HEK293T (cell line): ENCODE data around the gene KLHL26.

ENCODE experiments used
- CTCF ChIA-PET: fragments of 350-600 bp; formaldehyde crosslinking; extraction: SDS; loops from one replicate; lab custom pipeline; 2021; ENCODE audit warnings: antibody characterized with exemption, inconsistent platforms; lab: Yijun Ruan, JAX
- POLR2A ChIA-PET: fragments of 350-600 bp; formaldehyde crosslinking; extraction: SDS; loops from one replicate; lab custom pipeline; 2020; ENCODE audit warnings: antibody characterized with exemption, inconsistent platforms; lab: Yijun Ruan, JAX
- DNase-seq: peaks from one replicate; pipeline ENCODE4 v3.0.0; 2012; ENCODE audit warnings: mixed read lengths; ENCODE audit errors: extremely low spot score
- ARNT ChIP-seq: fragments of 450-650 bp; IDR thresholded peaks from 2 replicates; pipeline ENCODE4 v1.6.1; 2017; ENCODE audit warnings: mild to moderate bottlenecking
- BHLHE40 ChIP-seq: fragments of 450-650 bp; IDR thresholded peaks from 2 replicates; pipeline ENCODE4 v1.6.1; 2016; ENCODE audit warnings: mild to moderate bottlenecking, moderate library complexity, borderline replicate concordance
- CTBP1 ChIP-seq: fragments of 450-650 bp; IDR thresholded peaks from 2 replicates; pipeline ENCODE4 v1.6.1; 2016; ENCODE audit warnings: borderline replicate concordance
- ELF4 ChIP-seq: fragments of 450-650 bp; IDR thresholded peaks from 2 replicates; pipeline ENCODE4 v1.6.1; 2017; ENCODE audit warnings: antibody characterized with exemption
- FOXA1 ChIP-seq: fragments of 450-650 bp; IDR thresholded peaks from 2 replicates; pipeline ENCODE4 v1.6.1; 2016; ENCODE audit warnings: mild to moderate bottlenecking
- FOXK2 ChIP-seq: fragments of 450-650 bp; IDR thresholded peaks from 2 replicates; pipeline ENCODE4 v1.6.1; 2016; ENCODE audit warnings: mild to moderate bottlenecking
- FOXM1 ChIP-seq: fragments of 450-650 bp; IDR thresholded peaks from 2 replicates; pipeline ENCODE4 v1.6.1; 2017; ENCODE audit warnings: mild to moderate bottlenecking, borderline replicate concordance
- HDGF ChIP-seq: fragments of 450-650 bp; IDR thresholded peaks from 2 replicates; pipeline ENCODE4 v1.6.1; 2017; ENCODE audit warnings: antibody characterized with exemption, borderline replicate concordance
- L3MBTL2 ChIP-seq: fragments of 450-650 bp; conservative IDR thresholded peaks from 2 replicates; pipeline ENCODE4 v1.6.1; 2016; ENCODE audit warnings: mild to moderate bottlenecking
- LEF1 ChIP-seq: fragments of 450-650 bp; IDR thresholded peaks from 2 replicates; pipeline ENCODE4 v1.6.1; 2017; ENCODE audit warnings: mild to moderate bottlenecking, borderline replicate concordance
- NFRKB ChIP-seq: fragments of 450-650 bp; IDR thresholded peaks from 2 replicates; pipeline ENCODE4 v1.6.1; 2016; ENCODE audit warnings: mild to moderate bottlenecking, moderate library complexity
- PKNOX1 ChIP-seq: fragments of 450-650 bp; IDR thresholded peaks from 2 replicates; pipeline ENCODE4 v1.6.1; 2016
- SP1 ChIP-seq: fragments of 450-650 bp; IDR thresholded peaks from 2 replicates; pipeline ENCODE4 v1.6.1; 2017
- SUZ12 ChIP-seq: fragments of 450-650 bp; IDR thresholded peaks from 2 replicates; pipeline ENCODE4 v1.6.1; 2016; ENCODE audit warnings: mild to moderate bottlenecking
- TARDBP ChIP-seq: fragments of 450-650 bp; IDR thresholded peaks from 2 replicates; pipeline ENCODE4 v1.6.1; 2016
- ZNF384 ChIP-seq: fragments of 450-650 bp; IDR thresholded peaks from 2 replicates; pipeline ENCODE4 v1.6.1; 2016

KLHL26 gene

DNA sequence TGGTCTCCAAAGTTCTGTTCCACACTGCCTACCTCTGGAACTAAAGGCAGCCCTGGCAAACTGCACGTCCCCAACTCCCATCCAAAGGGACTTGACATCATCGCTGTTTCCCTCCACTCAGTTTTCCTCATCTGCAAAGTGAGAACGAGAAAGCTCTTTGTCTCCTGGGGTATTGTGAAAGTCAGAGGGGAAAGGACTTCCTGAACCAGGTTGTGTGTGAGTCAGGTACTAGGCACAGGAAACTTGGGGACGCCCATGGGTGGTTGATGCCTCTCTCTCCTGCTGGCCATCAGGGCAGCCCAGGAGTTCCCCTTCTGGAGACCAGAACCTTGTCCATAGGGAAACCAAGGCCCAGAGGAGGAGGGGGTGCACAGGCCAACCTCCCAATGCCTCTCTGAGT lies 35.0 kb upstream of the KLHL26 start:
- no peak for DNase-seq
- CTCF ChIA-PET: no interaction called here
- POLR2A ChIA-PET: no interaction called here
- TF ChIP-seq HDGF (no peak), PKNOX1 (no peak), FOXA1 (no peak), CTBP1 (no peak), SUZ12 (no peak), ELF4 (no peak), FOXM1 (no peak)

DNA sequence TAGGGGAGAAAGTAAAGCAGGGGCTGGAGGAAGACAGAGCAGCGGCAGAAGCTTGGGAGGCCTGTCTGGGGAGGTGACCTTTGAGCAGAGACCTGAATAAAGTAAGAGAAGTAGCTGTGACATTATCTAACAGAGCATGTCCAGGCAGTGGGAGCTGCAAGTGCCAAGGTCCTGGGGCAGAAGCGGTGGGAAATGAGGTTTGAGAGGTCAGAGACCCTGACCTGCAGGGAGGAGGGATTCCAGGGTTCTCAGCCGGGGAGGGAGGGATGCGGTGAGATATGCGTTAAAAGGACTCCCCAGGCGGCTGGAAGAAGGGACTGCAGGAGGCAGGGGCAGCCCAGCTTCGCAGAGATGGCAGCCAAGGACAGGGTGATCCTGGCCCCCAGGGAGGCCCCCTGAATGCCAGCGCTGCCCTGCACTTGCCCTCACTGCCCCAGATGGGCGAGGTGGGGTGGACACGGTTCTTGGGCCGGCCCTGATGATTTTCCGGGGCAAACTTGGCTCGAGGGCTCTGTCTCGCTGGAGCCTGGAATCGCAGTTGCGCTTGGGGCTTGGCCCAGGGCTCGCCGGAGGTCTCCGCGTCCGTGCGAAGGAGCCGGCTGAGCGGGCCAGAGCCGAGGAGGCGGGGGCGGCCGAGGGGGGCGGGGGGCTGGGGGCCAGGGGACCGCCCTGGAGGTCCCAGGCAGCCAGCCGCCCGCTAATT lies 33.4 kb upstream of the KLHL26 start:
- ChIA-PET CTCF (no interaction called here), POLR2A (no interaction called here)
- TF ChIP-seq FOXM1: no peak
- TF ChIP-seq HDGF: no peak
- no peak for TF ChIP-seq ELF4
- TF ChIP-seq CTBP1: no peak
- no peak for TF ChIP-seq L3MBTL2
- peak; percentile 44 for DNase-seq

DNA sequence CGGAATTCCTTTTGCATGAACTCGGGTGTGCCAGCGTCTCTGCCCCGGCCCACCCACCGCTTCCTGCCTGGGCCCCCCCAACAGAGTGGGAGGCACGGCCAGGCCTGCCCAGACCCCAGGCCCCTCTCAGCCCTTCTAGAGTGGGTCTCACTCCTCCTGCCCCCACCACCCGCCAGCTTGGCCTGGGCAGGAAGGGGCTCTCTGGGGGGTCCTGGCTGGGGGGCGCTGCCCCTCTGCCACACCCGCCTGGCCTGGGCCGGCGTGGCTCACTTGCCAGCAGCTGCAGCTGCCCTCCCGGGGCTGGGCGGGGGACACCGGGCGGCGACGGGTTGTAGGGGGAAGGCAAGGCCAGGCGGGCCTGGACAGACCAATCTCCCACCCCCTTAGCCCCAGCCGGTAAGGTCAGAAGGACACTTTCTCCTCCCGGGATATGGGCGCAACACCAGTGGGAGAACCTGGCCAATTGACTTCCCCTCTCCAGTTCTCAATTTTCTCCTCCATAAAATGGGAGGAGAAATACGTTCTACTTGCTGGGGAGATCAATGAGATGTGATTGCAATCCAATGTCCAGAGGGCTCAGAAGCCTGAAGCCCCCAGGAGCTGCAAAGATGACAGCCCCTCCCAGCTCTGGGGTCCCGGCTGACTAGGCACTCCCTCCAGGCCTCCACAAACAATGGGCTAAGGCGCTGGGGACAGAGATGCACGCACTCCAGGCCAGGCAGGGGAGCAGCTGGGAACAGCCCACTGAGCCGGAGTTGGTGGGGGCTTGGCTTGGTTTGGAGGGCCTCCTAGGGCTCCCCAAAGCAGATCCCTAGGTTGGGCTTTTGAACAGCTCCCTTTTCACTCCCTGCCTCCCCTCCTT lies 32.6 kb upstream of the KLHL26 start:
- ChIA-PET CTCF (no interaction called here), POLR2A (no interaction called here)
- no peak for TF ChIP-seq L3MBTL2
- TF ChIP-seq PKNOX1: no peak
- TF ChIP-seq BHLHE40: no peak
- no peak for TF ChIP-seq TARDBP
- DNase-seq: no peak

DNA sequence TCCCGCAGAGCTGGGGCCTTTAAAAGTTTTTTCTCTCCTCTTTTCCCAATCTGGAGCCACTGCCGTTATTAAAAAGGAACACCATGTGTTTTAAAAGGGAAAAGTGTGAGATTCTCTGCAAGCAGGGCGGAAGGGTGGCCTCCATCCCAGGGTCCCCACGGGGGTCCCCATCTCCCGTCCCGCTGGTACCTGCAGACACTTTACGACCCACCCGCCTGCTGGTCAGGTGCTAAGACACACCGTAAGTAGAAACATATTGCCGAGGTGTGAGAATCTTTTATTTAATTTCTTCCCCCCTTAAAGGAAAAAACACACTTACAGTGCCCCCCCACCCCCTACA lies 32.0 kb upstream of the KLHL26 start:
- ChIA-PET CTCF (no interaction called here), POLR2A (no interaction called here)
- no peak for TF ChIP-seq ELF4
- no peak for TF ChIP-seq ARNT
- TF ChIP-seq FOXA1: no peak
- TF ChIP-seq CTBP1: no peak
- TF ChIP-seq TARDBP: no peak
- no peak for TF ChIP-seq HDGF
- DNase-seq: no peak

- ChIA-PET CTCF (no interaction called here), POLR2A (no interaction called here)
- TF ChIP-seq ZNF384 (no peak), SP1 (no peak)
- DNase-seq: no peak
Observed at GRCh38 chr19:18605196-18605545, 31.7 kb upstream of the KLHL26 start.

GRCh38 chr19:18605546-18606280 lies 31.1 kb upstream of the KLHL26 start:
- CTCF ChIA-PET: no interaction called here
- DNase-seq: no peak
- TF ChIP-seq L3MBTL2 (no peak), ARNT (no peak), SUZ12 (no peak), TARDBP (no peak), LEF1 (no peak), PKNOX1 (no peak), CTBP1 (no peak), FOXK2 (no peak), NFRKB (no peak), HDGF (no peak), SP1 (no peak), ELF4 (no peak), ZNF384 (no peak), FOXA1 (no peak)
- POLR2A ChIA-PET: no interaction called here
